Measurements from ENCODE around the gene MAMDC2. TPM values are rescaled to one million over a fixed set of nuclear protein-coding genes. Genes with fewer than 3 reads are reported as not detected.

The MAMDC2 gene
- total RNA-seq, 1 experiment from 2014 or later, result 4.6 TPM

- H4K5ac ChIP-seq (ENCODE audit: insufficient read length, low read depth, low read length), result no peak overlapping the region
- no peak overlapping the region for H2BK12ac ChIP-seq (ENCODE audit: insufficient read length, low read depth, low read length)
- no peak overlapping the region for H3T11ph ChIP-seq (ENCODE audit: low read length)
- H3K4ac ChIP-seq (ENCODE audit: low read depth, low read length), result no peak overlapping the region
- TF ChIP-seq CTCF (conservative IDR thresholded peaks at IDR 0.05), result no peak
- H4K91ac ChIP-seq (ENCODE audit: insufficient read length, low read depth, low read length), result no peak overlapping the region
- no peak overlapping the region for H3K27ac Mint-ChIP-seq
- no peaks in the 10 kb centered on the region for H3K9me3 ChIP-seq (ENCODE audit: control insufficient read depth, low read depth, low read length)
- no peak overlapping the region for H3K14ac ChIP-seq (ENCODE audit: insufficient read depth, low read length)
- H2AFZ ChIP-seq (ENCODE audit: low read length), result no peak overlapping the region
- H3K9me3 Mint-ChIP-seq, result no peaks in the 10 kb centered on the region
- no peaks in the 10 kb centered on the region for H3K27me3 ChIP-seq (ENCODE audit: insufficient read depth, low read length)
- WGBS (ENCODE audit: extremely low coverage, insufficient read length, low lambda C conversion rate), result no CpG with 5 or more reads among the region's 1 CpG
- no peak overlapping the region for H3K56ac ChIP-seq (ENCODE audit: insufficient read length, low read depth, low read length)
- no peak overlapping the region for H2BK120ac ChIP-seq (ENCODE audit: low read depth, low read length, poor library complexity, severe bottlenecking)
- no peak overlapping the region for H3K27ac ChIP-seq (ENCODE audit: insufficient read length, low read depth, low read length)
- H3K4me1 Mint-ChIP-seq, result peaks cover 6% of the 10 kb centered on the region in 2 experiments; a peak in 1 of 4 replicates
- H3K23me2 ChIP-seq (ENCODE audit: insufficient read length, low read depth, low read length, poor library complexity, severe bottlenecking), result no peaks in the 10 kb centered on the region
- no peak overlapping the region for H2BK20ac ChIP-seq (ENCODE audit: low read depth, low read length, poor library complexity, severe bottlenecking)
- H3K79me1 ChIP-seq (ENCODE audit: insufficient read depth, low read depth, low read length, poor library complexity, severe bottlenecking), result no peaks in the 10 kb centered on the region
- no peaks in the 10 kb centered on the region for H3K4me1 ChIP-seq (ENCODE audit: insufficient read depth, low read length)
- H3K4me2 ChIP-seq (ENCODE audit: insufficient read depth, insufficient read length, low read length), result no peak overlapping the region
- no peak overlapping the region for H2BK5ac ChIP-seq (ENCODE audit: insufficient read length, low read length)
- no peaks in the 10 kb centered on the region for H3K36me3 Mint-ChIP-seq (ENCODE audit: insufficient read depth in 1 of 3, low read depth in 3 of 3)
- H2BK15ac ChIP-seq (ENCODE audit: low read depth, low read length), result no peak overlapping the region
- no peak overlapping the region for H3K4me3 Mint-ChIP-seq
- H3K9ac ChIP-seq (ENCODE audit: extremely low read depth, insufficient read length, low read length), result no peak overlapping the region
- DNase-seq, result no peak
- no peak overlapping the region for H4K8ac ChIP-seq (replicated peaks; ENCODE audit: insufficient read length, low read depth, low read length)
- no peak overlapping the region for H2AK5ac ChIP-seq (ENCODE audit: insufficient read length, low read length)
- no peaks in the 10 kb centered on the region for H4K20me1 ChIP-seq (ENCODE audit: control insufficient read depth, insufficient read depth, insufficient read length)
- no peaks in the 10 kb centered on the region for H3K27me3 Mint-ChIP-seq (ENCODE audit: low read depth)
- no peaks in the 10 kb centered on the region for H3K79me2 ChIP-seq (ENCODE audit: insufficient read depth, low read length)
- no peak overlapping the region for H3K18ac ChIP-seq (ENCODE audit: insufficient read length, low read depth, low read length)
- no peak overlapping the region for H3K23ac ChIP-seq (ENCODE audit: insufficient read length, low read depth, low read length)
Measured at GRCh38 chr9:70011366-70011765, 32.3 kb upstream of the MAMDC2 start.
